Heart left ventricle (tissue), 13 donors: ENCODE data around the gene FCHSD2.

Experiments used
- POLR2A ChIP-seq, 2 donors: fragments of 450-650 bp; IDR thresholded peaks; one replicate each; pipeline ENCODE4 v1.6.1; 2017; ENCODE audit warnings: antibody characterized with exemption in 2 of 2, mild to moderate bottlenecking in 2 of 2, moderate library complexity in 2 of 2
- TF ChIP-seq, protein P1 (sequence below), 12 donors: fragments of 200-600 bp; sonication (generic) in 4 of 12; IDR thresholded peaks; one replicate each; pipeline versions ENCODE4 v1.5.0 to v1.8.0; 2018 to 2022; ENCODE audit warnings: antibody characterized with exemption in 12 of 12, mild to moderate bottlenecking in 5 of 12
- donor health status: ischemic (EF 13 %, LVEDD 7.1; RV severe dilation, severe dysfunction).
- donor health status: DM: no; HTN: yes; CAD: no.
- donor health status: DM: no; HTN: no; CAD: no.
- donor health status: ischemic (EF 25% LVEDD 6.9; RV normal size, moderate dysfunction).
- donor health status: ischemic (EF 25% LVEDD 5.7; RV mildly dilated, moderate dysfunction).
- donor health status: ischemic (EF 35%, LVEDD 5.7; RV mildly dilated, moderate dysfunction).
- donor health status: nonischemic (EF 11% LVEDD 7.7; RV severe dilation, severe dysfunction).
- donor health status: DM: yes; HTN: yes; CAD: no.
- donor health status: PGD.
- donor health status: ischemic (EF 29% LVEDD 5.4; RV normal size, mild dysfunction).
- donor health status: nonischemic (EF 23%, LVEDD 6.1; RV moderate dilation, normal function).

DNA sequence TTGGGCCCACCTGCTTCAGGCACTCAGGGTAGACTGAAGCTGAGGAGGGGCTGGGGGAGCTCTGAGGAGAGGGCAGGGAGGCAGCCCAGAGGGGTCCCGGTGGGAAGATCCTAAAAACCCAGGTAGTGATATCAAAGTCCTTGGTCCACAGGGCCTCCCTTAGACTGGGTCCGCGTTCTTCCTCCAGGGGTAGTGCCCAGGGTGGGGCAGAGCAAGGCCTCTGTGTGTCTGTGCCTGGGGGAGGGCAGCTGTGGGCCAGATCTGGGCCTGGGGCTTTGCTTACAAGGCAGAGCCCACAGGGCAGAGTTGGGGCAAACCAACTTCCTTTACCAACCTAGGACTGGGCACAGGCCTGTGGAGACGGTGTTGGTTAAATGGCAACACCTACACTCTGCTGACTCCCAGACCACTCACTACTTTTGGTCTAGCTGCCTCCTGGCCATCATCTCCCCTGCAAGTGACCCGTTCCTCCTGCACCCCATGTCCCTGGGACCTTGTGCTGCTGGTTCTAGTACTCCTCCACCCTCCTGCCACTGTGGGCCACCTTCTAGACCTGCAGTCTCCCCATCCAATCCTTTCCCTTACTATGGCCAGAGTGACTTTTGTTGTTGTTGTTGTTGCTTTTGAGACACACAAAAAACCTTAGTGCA is 312.1 kb downstream of the FCHSD2 start:
- TF ChIP-seq, protein P1, sequence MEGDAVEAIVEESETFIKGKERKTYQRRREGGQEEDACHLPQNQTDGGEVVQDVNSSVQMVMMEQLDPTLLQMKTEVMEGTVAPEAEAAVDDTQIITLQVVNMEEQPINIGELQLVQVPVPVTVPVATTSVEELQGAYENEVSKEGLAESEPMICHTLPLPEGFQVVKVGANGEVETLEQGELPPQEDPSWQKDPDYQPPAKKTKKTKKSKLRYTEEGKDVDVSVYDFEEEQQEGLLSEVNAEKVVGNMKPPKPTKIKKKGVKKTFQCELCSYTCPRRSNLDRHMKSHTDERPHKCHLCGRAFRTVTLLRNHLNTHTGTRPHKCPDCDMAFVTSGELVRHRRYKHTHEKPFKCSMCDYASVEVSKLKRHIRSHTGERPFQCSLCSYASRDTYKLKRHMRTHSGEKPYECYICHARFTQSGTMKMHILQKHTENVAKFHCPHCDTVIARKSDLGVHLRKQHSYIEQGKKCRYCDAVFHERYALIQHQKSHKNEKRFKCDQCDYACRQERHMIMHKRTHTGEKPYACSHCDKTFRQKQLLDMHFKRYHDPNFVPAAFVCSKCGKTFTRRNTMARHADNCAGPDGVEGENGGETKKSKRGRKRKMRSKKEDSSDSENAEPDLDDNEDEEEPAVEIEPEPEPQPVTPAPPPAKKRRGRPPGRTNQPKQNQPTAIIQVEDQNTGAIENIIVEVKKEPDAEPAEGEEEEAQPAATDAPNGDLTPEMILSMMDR (IDR thresholded peaks at IDR 0.05) = no peak
- no peak for TF ChIP-seq POLR2A (IDR thresholded peaks at IDR 0.05)
